Left ventricle myocardium inferior (tissue), 1 donor: ENCODE data around the gene SLC19A3. TPM values are rescaled to one million over a fixed set of nuclear protein-coding genes. Genes with fewer than 3 reads are reported as not detected.
"Not testable (repeated sequence)": the region's sequence is repeated elsewhere in the genome, so short reads cannot be mapped to it uniquely, and the experiment has no call there.

Experiments
- DNase-seq: peaks from one replicate; pipeline ENCODE4 v3.0.0-alpha.2; 2020
- H3K27ac ChIP-seq: fragments of 200-600 bp; replicated peaks from 2 replicates; pipeline ENCODE4 v1.8.0; 2021
- H3K27me3 ChIP-seq: fragments of 200-600 bp; 2 replicates; pipeline ENCODE4 v1.8.0; 2021; ENCODE audit warnings: low read depth
- H3K36me3 ChIP-seq: fragments of 200-600 bp; 2 replicates; pipeline ENCODE4 v1.8.0; 2021
- H3K4me1 ChIP-seq: fragments of 200-600 bp; 2 replicates; pipeline ENCODE4 v1.8.0; 2021
- H3K4me3 ChIP-seq: fragments of 200-600 bp; 2 replicates; pipeline ENCODE4 v1.8.0; 2021; ENCODE audit warnings: mild to moderate bottlenecking, moderate library complexity
- H3K9me3 ChIP-seq: fragments of 200-600 bp; replicated peaks from 2 replicates; pipeline ENCODE4 v1.8.0; 2021
- CTCF ChIP-seq: fragments of 200-600 bp; IDR thresholded peaks from 2 replicates; pipeline ENCODE4 v1.8.0; 2021; ENCODE audit warnings: antibody characterized with exemption, mild to moderate bottlenecking, borderline replicate concordance
- intact Hi-C: fragments of 100-400 bp; cut with micrococcal nuclease; formaldehyde crosslinking; loops from one replicate; pipeline ENCODE4 v1.11.0; 2022
- total RNA-seq: library from RNA; stranded (reverse); fragmentation: NEBNext Ultra II Directional; extraction: Animal tissue kit (Norgen Biotek cat#: 25700); gene quantifications from one replicate; pipeline ENCODE4 v1.2.1, GENCODE V29; 2021
- donor health status: DM: no; HTN: yes; CAD: no; lungs with severe emphysema.

SLC19A3 gene
- total RNA-seq, 1 donor from 2014 or later, result 0.74 TPM

- Histone ChIP-seq H3K27me3 (peaks cover 68% of the 10 kb centered on the region), H3K9me3 (no peaks in the 10 kb centered on the region), H3K4me3 (no peak within 1 kb of the TSS), H3K36me3 (no peaks in the 10 kb centered on the region), H3K4me1 (no peaks in the 10 kb centered on the region), H3K27ac (no peak within 1 kb of the TSS)
- intact Hi-C loops, result no loop called here
- no peak for TF ChIP-seq CTCF
- DNase-seq, result no peak
These were observed 10.2 kb upstream of the SLC19A3 start, which contains the start of gene SCYGR7 for GRCh38 chr2:227728035-227728434. Gene SCYGR7 (plus strand): TSS chr2:227728335. CDS start chr2:227728335, 0 bp downstream.

GRCh38 chr2:227724394-227725039 lies 6.7 kb upstream of the SLC19A3 start, which contains the start of gene SCYGR6:
Gene SCYGR6 (minus strand): TSS chr2:227724757. CDS start chr2:227724757, 0 bp downstream.
- Histone ChIP-seq H3K9me3 (no peaks in the 10 kb centered on the region), H3K4me1 (no peaks in the 10 kb centered on the region), H3K27me3 (peaks cover 64% of the 10 kb centered on the region), H3K36me3 (no peaks in the 10 kb centered on the region), H3K27ac (no peak within 1 kb of the TSS), H3K4me3 (no peak within 1 kb of the TSS)
- no peak for TF ChIP-seq CTCF
- intact Hi-C loops, result no loop called here
- no peak for DNase-seq

GRCh38 chr2:227722821-227723220 lies 5.0 kb upstream of the SLC19A3 start:
- DNase-seq, intact Hi-C loops, H3K4me1 ChIP-seq: not testable (repeated sequence)

GRCh38 chr2:227720680-227721079 lies 2.9 kb upstream of the SLC19A3 start:
- no peaks in the 10 kb centered on the region for H3K9me3 ChIP-seq
- TF ChIP-seq CTCF, result no peak
- peaks cover 49% of the 10 kb centered on the region for H3K27me3 ChIP-seq
- DNase-seq, result no peak
- no peak overlapping the region for H3K27ac ChIP-seq
- H3K4me1 ChIP-seq, result peaks cover 9% of the 10 kb centered on the region
- H3K4me3 ChIP-seq, result no peak overlapping the region
- H3K36me3 ChIP-seq, result no peaks in the 10 kb centered on the region
- intact Hi-C loops, result no loop called here

More at GRCh38 chr2:227722821-227723220, 5.0 kb upstream of the SLC19A3 start:
- peaks cover 64% of the 10 kb centered on the region for H3K27me3 ChIP-seq
- H3K4me3 ChIP-seq, H3K36me3 ChIP-seq, H3K27ac ChIP-seq, H3K9me3 ChIP-seq: not testable (repeated sequence)

- Histone ChIP-seq H3K4me1 (peaks cover 9% of the 10 kb centered on the region), H3K4me3 (no peak overlapping the region), H3K36me3 (no peaks in the 10 kb centered on the region), H3K27ac (no peak overlapping the region), H3K9me3 (no peaks in the 10 kb centered on the region), H3K27me3 (peaks cover 42% of the 10 kb centered on the region)
- intact Hi-C loops, result no loop called here
- DNase-seq, result no peak
- TF ChIP-seq CTCF, result no peak
These were observed 1.8 kb upstream of the SLC19A3 start for GRCh38 chr2:227719641-227720040.

GRCh38 chr2:227716501-227716900 lies 1.3 kb downstream of the SLC19A3 start:
- intact Hi-C loops, result no loop called here
- no peak for DNase-seq
- TF ChIP-seq CTCF, result no peak
- Histone ChIP-seq H3K36me3 (no peaks in the 10 kb centered on the region), H3K4me3 (no peak overlapping the region), H3K4me1 (peaks cover 9% of the 10 kb centered on the region), H3K27me3 (peaks cover 23% of the 10 kb centered on the region), H3K27ac (no peak overlapping the region), H3K9me3 (no peaks in the 10 kb centered on the region)
